Endothelial cell of umbilical vein (primary cell): ENCODE measurements around the gene HBS1L. TPM values are rescaled to one million over a fixed set of nuclear protein-coding genes. Genes with fewer than 3 reads are reported as not detected.

ENCODE experiments used
- BruUV-seq: library from RNA; stranded (reverse); fragments of 400-500 nt; replicated peaks from 2 replicates; lab custom pipeline; 2021; lab: Mats Ljungman, UMichigan
- CTCF ChIA-PET: fragments of 300-600, 350-600 bp; sonication (Branson Sonifier 250); formaldehyde crosslinking; loops from one replicate; lab custom pipeline; 2021; ENCODE audit warnings: antibody characterized with exemption, inconsistent platforms; lab: Charles Lee
- POLR2A ChIA-PET: fragments of 300-600, 350-600 bp; sonication (Branson Sonifier 250); formaldehyde crosslinking; loops from one replicate; lab custom pipeline; 2021; ENCODE audit warnings: antibody characterized with exemption, inconsistent platforms; lab: Charles Lee
- DNase-seq: peaks from one replicate; pipeline ENCODE4 v3.0.0-alpha.2; 2011; ENCODE audit warnings: low read depth, low spot score
- FAIRE-seq: peaks from 2 replicates; lab custom pipeline; 2011; peaks lifted over from hg19 to GRCh38; lab: Jason Lieb, UNC
- H2AFZ ChIP-seq: 2 replicates; pipeline ENCODE4 v1.6.0; 2012; ENCODE audit warnings: low read depth, low read length, control low read depth, inconsistent platforms
- H3K27ac ChIP-seq: 2 replicates; pipeline ENCODE4 v1.5.1; 2011; ENCODE audit warnings: low read depth, mild to moderate bottlenecking, control low read depth, low read length, moderate library complexity; ENCODE audit not compliant: insufficient read depth
- H3K27me3 ChIP-seq, 2 experiments: 2 replicates each; pipeline versions ENCODE4 v1.6.0 to v1.6.1; 2011; ENCODE audit warnings: low read length in 2 of 2, mixed read lengths in 1 of 2; ENCODE audit not compliant: control insufficient read depth in 2 of 2, insufficient read depth in 2 of 2
- H3K36me3 ChIP-seq, 2 experiments: 2 replicates in 1 of 2; 3 replicates in 1 of 2; pipeline ENCODE4 v1.5.1; 2011; ENCODE audit warnings: low read length in 2 of 2, mild to moderate bottlenecking in 1 of 2, moderate library complexity in 1 of 2; ENCODE audit not compliant: control insufficient read depth in 2 of 2, insufficient read depth in 2 of 2; ENCODE audit errors: extremely low read depth in 1 of 2
- H3K4me1 ChIP-seq: 3 replicates; pipeline ENCODE4 v1.5.1; 2011; ENCODE audit warnings: mild to moderate bottlenecking, low read length; ENCODE audit not compliant: control insufficient read depth, insufficient read depth; ENCODE audit errors: extremely low read depth
- H3K4me2 ChIP-seq: 2 replicates; pipeline ENCODE4 v1.6.1; 2011; ENCODE audit warnings: low read length, control low read depth, mixed read lengths; ENCODE audit not compliant: insufficient read depth
- H3K4me3 ChIP-seq, 3 experiments: fragments of 200-600 bp in 1 of 3; sonication (generic), shearing (Covaris generic) in 1 of 3; replicated peaks in 1 of 3; 2 replicates each; pipeline ENCODE4 v1.5.1; 2011 to 2016; ENCODE audit warnings: control low read depth in 3 of 3, low read length in 3 of 3, mild to moderate bottlenecking in 2 of 3, inconsistent platforms in 1 of 3, low read depth in 1 of 3, moderate library complexity in 1 of 3; ENCODE audit not compliant: insufficient read depth in 1 of 3
- H3K79me2 ChIP-seq: 2 replicates; pipeline ENCODE4 v1.6.0; 2012; ENCODE audit warnings: low read length, inconsistent platforms; ENCODE audit not compliant: control insufficient read depth, insufficient read depth
- H3K9ac ChIP-seq: replicated peaks from 2 replicates; pipeline ENCODE3; 2011; ENCODE audit warnings: low read length, control low read depth; ENCODE audit not compliant: insufficient read depth; ENCODE audit errors: extremely low read depth
- H3K9me1 ChIP-seq: replicated peaks from 3 replicates; pipeline ENCODE4 v1.6.0; 2011; ENCODE audit warnings: mild to moderate bottlenecking, low read length; ENCODE audit not compliant: control insufficient read depth, insufficient read depth; ENCODE audit errors: extremely low read depth
- H3K9me3 ChIP-seq: replicated peaks from 2 replicates; pipeline ENCODE4 v1.5.1; 2012; ENCODE audit warnings: low read length, inconsistent platforms; ENCODE audit not compliant: control insufficient read depth, insufficient read depth
- H4K20me1 ChIP-seq: replicated peaks from 2 replicates; pipeline ENCODE3; 2011; ENCODE audit warnings: mild to moderate bottlenecking, low read length; ENCODE audit not compliant: control insufficient read depth, insufficient read depth; ENCODE audit errors: extremely low read depth
- CTCF ChIP-seq, 2 donors: IDR thresholded peaks; 1 replicate in 1 of 2; 2 replicates in 1 of 2; pipeline ENCODE4 v1.5.1; 2011; ENCODE audit warnings: low read length in 2 of 2, mild to moderate bottlenecking in 2 of 2, moderate library complexity in 2 of 2, control low read depth in 1 of 2, inconsistent platforms in 1 of 2, low read depth in 1 of 2; ENCODE audit not compliant: insufficient read depth in 1 of 2; ENCODE audit errors: extremely low read depth in 1 of 2
- EZH2 ChIP-seq: IDR thresholded peaks from 2 replicates; pipeline ENCODE4 v1.6.1; 2012; ENCODE audit warnings: borderline replicate concordance, low read depth, mild to moderate bottlenecking, moderate library complexity, low read length, inconsistent platforms; ENCODE audit not compliant: severe bottlenecking
- FOS ChIP-seq: IDR thresholded peaks from 2 replicates; pipeline ENCODE4 v1.6.1; 2011; ENCODE audit warnings: mild to moderate bottlenecking, low read length, moderate library complexity, borderline replicate concordance; ENCODE audit not compliant: insufficient read depth
- GATA2 ChIP-seq: IDR thresholded peaks from 2 replicates; pipeline ENCODE4 v1.7.0; 2011; ENCODE audit warnings: low read depth, mild to moderate bottlenecking, moderate library complexity, mixed read lengths, low read length; ENCODE audit not compliant: insufficient read length, insufficient read depth
- JUN ChIP-seq: IDR thresholded peaks from 2 replicates; pipeline ENCODE4 v1.6.1; 2011; ENCODE audit warnings: borderline replicate concordance, low read depth; ENCODE audit not compliant: insufficient read length, insufficient read depth
- MAX ChIP-seq: IDR thresholded peaks from 2 replicates; pipeline ENCODE4 v1.6.1; 2011; ENCODE audit not compliant: insufficient read depth, insufficient read length
- MYC ChIP-seq: IDR thresholded peaks from one replicate; pipeline ENCODE4 v1.6.1; 2011; ENCODE audit warnings: mild to moderate bottlenecking, low read depth, low read length
- POLR2A ChIP-seq: IDR thresholded peaks from 2 replicates; pipeline ENCODE4 v1.6.1; 2012; ENCODE audit warnings: low read depth, mild to moderate bottlenecking, control low read depth, low read length
- POLR2AphosphoS5 ChIP-seq: IDR thresholded peaks from 2 replicates; pipeline ENCODE4 v1.6.1; 2012; ENCODE audit warnings: low read depth, mild to moderate bottlenecking, control low read depth, low read length, moderate library complexity; ENCODE audit not compliant: insufficient read depth
- dilution Hi-C: fragments of 300-500 bp; cut with MboI; formaldehyde crosslinking; loops from one replicate; pipeline ENCODE4 v1.15.0; 2019; ENCODE audit warnings: low sequenced_read_pairs; ENCODE audit not compliant: extremely low pct_ligation_motif_present
- intact Hi-C: fragments of 100-400 bp; cut with micrococcal nuclease; formaldehyde crosslinking; loops from one replicate; pipeline ENCODE4 v1.10.0; 2022
- polyA plus RNA-seq, 4 experiments: library from polyadenylated mRNA; depleted of rRNA in 3 of 4; stranded (reverse) in 3 of 4; unstranded in 1 of 4; fragments of >200 nt; gene quantifications; 2 replicates each; pipeline versions ENCODE4 v1.2.1 to v1.2.3, GENCODE V29; 2011 to 2012; ENCODE audit warnings: missing spikeins in 1 of 4
- total RNA-seq: library from RNA; stranded (reverse); gene quantifications from 2 replicates; pipeline ENCODE4 v1.2.3, GENCODE V29; 2021

The HBS1L gene
- total and polyA plus RNA-seq, 2 donors (not counting 3 experiments of a cell fraction or from before 2014, with no cell fraction given) = 23.7 to 74.6 TPM

GRCh38 chr6:135022050-135022697 lies 32.4 kb downstream of the HBS1L start:
- dilution Hi-C loops = no loop called here
- H3K9ac ChIP-seq = no peak overlapping the region
- H3K27ac ChIP-seq = no peak overlapping the region
- CTCF ChIA-PET = interaction anchor here (1.5 to 2.3 kb wide), 2 partner anchors 18 to 20 kb away, joined by 6 to 8 read pairs; no protein-coding TSS in a partner anchor
- H3K4me1 ChIP-seq = no peaks in the 10 kb centered on the region
- H3K36me3 ChIP-seq = peaks cover 0 to 5% of the 10 kb centered on the region in 2 experiments
- intact Hi-C loops = no loop called here
- DNase-seq = no peak
- no peak for TF ChIP-seq MYC
- no peak overlapping the region for H2AFZ ChIP-seq
- no peaks in the 10 kb centered on the region for H3K27me3 ChIP-seq
- POLR2A ChIA-PET = no interaction called here
- peaks cover 17% of the 10 kb centered on the region for H3K79me2 ChIP-seq
- BruUV-seq = no TSS peak
- no peaks in the 10 kb centered on the region for H3K9me1 ChIP-seq
- H3K4me2 ChIP-seq = no peak overlapping the region
- H4K20me1 ChIP-seq = peaks cover 3% of the 10 kb centered on the region
- FAIRE-seq = no peak
- H3K4me3 ChIP-seq = no peak overlapping the region
- H3K9me3 ChIP-seq = no peaks in the 10 kb centered on the region

GRCh38 chr6:135021310-135022049 lies 33.1 kb downstream of the HBS1L start:
- CTCF ChIA-PET = interaction anchor here (1.5 to 2.3 kb wide), 2 partner anchors 19 kb away, joined by 6 to 8 read pairs; no protein-coding TSS in a partner anchor
- no peak for FAIRE-seq
- POLR2A ChIA-PET = no interaction called here

More at GRCh38 chr6:135021310-135022049, 33.1 kb downstream of the HBS1L start:
- Histone ChIP-seq H3K27me3 (no peaks in the 10 kb centered on the region), H3K36me3 (peaks cover 0 to 5% of the 10 kb centered on the region in 2 experiments), H2AFZ (no peak overlapping the region), H3K9me1 (no peaks in the 10 kb centered on the region), H4K20me1 (peaks cover 3% of the 10 kb centered on the region), H3K4me2 (no peak overlapping the region), H3K9me3 (no peaks in the 10 kb centered on the region), H3K4me1 (no peaks in the 10 kb centered on the region), H3K79me2 (peaks cover 13% of the 10 kb centered on the region), H3K9ac (no peak overlapping the region), H3K27ac (no peak overlapping the region), H3K4me3 (no peak overlapping the region)
- TF ChIP-seq MYC = no peak
- TF ChIP-seq CTCF (IDR thresholded peaks at IDR 0.05; ENCODE audit: extremely low read depth in 1 of 2, insufficient read depth in 1 of 2, low read depth in 1 of 2, low read length in 2 of 2) = no peak
- no peak for TF ChIP-seq MAX
- no peak for TF ChIP-seq EZH2
- no peak for TF ChIP-seq FOS
- no peak for TF ChIP-seq JUN
- TF ChIP-seq POLR2AphosphoS5 = no peak
- no peak for TF ChIP-seq GATA2
- no peak for TF ChIP-seq POLR2A
- no peak for DNase-seq
- BruUV-seq = no TSS peak
- dilution Hi-C loops (no loop called here), intact Hi-C loops (no loop called here)
